ENCODE measurements around the gene POLR3A.
"Not testable (repeated sequence)": the region's sequence is repeated elsewhere in the genome, so short reads cannot be mapped to it uniquely, and the experiment has no call there.

Gene POLR3A

DNA sequence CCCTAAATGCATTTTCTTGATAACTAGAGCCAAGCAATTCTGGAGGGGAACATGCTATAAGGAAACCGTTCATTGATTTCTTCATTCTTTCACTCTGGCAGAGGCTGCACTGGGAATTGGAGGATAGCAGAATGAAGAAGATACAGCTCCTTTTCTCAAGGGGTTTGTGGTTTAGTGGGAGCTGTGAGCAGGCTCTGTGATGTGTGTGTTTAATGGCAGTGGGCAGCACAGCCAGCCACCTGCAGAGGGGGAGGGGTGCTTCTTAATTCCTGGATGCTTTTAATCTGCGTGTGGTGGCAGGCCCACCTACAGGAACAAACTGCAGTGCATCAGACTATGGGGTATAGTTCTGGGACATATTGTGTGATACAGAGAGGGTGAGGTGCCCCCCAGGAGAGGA, 36.3 kb upstream of the POLR3A start:
- Histone ChIP-seq H3K9ac (ENCODE audit: low read depth, low read length) (no peak overlapping the region), H3K4me1 (ENCODE audit: control insufficient read depth, insufficient read depth, low read length) (no peaks in the 10 kb centered on the region), H3K9me3 (ENCODE audit: control insufficient read depth, insufficient read depth, low read length) (no peaks in the 10 kb centered on the region), H3K27me3 (ENCODE audit: control insufficient read depth, insufficient read depth, low read length) (no peaks in the 10 kb centered on the region), H3K4me3 (ENCODE audit: low read depth, low read length) (no peak overlapping the region), H3K36me3 (ENCODE audit: control insufficient read depth, insufficient read depth, low read length) (no peaks in the 10 kb centered on the region)

DNA sequence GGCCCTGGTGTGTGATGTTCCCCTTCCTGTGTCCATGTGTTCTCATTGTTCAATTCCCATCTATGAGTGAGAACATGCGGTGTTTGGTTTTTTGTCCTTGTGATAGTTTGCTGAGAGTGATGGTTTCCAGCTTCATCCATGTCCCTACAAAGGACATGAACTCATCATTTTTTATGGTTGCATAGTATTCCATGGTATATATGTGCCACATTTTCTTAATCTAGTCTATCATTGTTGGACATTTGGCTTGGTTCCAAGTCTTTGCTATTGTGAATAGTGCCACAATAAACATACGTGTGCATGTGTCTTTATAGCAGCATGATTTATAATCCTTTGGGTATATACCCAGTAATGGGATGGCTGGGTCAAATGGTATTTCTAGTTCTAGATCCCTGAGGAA, 35.6 kb upstream of the POLR3A start:
- H3K9me3 ChIP-seq (ENCODE audit: control insufficient read depth, insufficient read depth, low read length); H3K27me3 ChIP-seq (ENCODE audit: control insufficient read depth, insufficient read depth, low read length); H3K9ac ChIP-seq (ENCODE audit: low read depth, low read length); H3K36me3 ChIP-seq (ENCODE audit: control insufficient read depth, insufficient read depth, low read length); H3K4me1 ChIP-seq (ENCODE audit: control insufficient read depth, insufficient read depth, low read length); H3K4me3 ChIP-seq (ENCODE audit: low read depth, low read length): not testable (repeated sequence)

DNA sequence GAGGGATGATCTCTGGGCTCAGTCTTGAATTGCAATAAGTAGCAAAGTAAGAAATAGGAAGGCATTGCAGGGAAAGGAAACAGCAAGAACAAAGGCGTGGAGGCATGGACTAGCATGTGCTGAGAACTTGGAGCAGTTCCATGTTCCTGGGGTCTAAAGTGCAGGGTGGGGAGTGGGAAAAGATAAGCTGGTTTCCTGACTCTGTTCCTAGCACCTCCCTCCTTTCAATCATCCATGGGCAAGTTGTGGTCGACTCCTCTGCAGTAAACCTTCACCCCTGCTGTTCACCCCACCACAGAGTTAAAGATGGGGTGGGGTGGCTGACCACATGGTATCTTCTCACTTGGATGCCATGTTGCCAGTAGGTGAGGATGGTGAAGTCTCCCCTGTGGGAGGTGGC, 33.9 kb upstream of the POLR3A start:
- no peaks in the 10 kb centered on the region for H3K27me3 ChIP-seq (ENCODE audit: control insufficient read depth, insufficient read depth, low read length)
- H3K4me1 ChIP-seq (ENCODE audit: control insufficient read depth, insufficient read depth, low read length): no peaks in the 10 kb centered on the region
- H3K36me3 ChIP-seq (ENCODE audit: control insufficient read depth, insufficient read depth, low read length): no peaks in the 10 kb centered on the region
- no peaks in the 10 kb centered on the region for H3K9me3 ChIP-seq (ENCODE audit: control insufficient read depth, insufficient read depth, low read length)
- H3K4me3 ChIP-seq (ENCODE audit: low read depth, low read length): no peak overlapping the region
- no peak overlapping the region for H3K9ac ChIP-seq (ENCODE audit: low read depth, low read length)

DNA sequence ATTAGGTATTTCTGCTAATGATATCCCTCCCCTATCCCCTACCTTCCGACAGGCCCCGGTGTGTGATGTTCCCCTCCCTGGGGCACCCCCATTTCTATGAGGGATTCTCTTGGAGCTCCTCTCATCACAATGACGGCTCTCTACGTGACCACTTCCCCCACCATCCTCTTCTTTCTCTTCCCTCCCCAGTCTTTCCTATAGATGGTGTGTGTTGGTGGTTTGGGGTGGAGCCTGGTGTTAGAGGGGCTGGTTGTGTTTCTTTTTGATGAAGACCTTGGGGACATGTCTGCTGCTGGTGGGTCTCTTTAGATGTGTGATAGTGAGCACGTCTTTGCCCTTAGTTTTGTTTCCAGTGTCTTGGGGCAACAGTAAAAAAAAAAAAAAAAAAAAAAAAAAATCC, 33.0 kb upstream of the POLR3A start:
- Histone ChIP-seq H3K4me3 (ENCODE audit: low read depth, low read length) (no peak overlapping the region), H3K9ac (ENCODE audit: low read depth, low read length) (no peak overlapping the region), H3K9me3 (ENCODE audit: control insufficient read depth, insufficient read depth, low read length) (no peaks in the 10 kb centered on the region), H3K27me3 (ENCODE audit: control insufficient read depth, insufficient read depth, low read length) (no peaks in the 10 kb centered on the region), H3K4me1 (ENCODE audit: control insufficient read depth, insufficient read depth, low read length) (no peaks in the 10 kb centered on the region), H3K36me3 (ENCODE audit: control insufficient read depth, insufficient read depth, low read length) (no peaks in the 10 kb centered on the region)

DNA sequence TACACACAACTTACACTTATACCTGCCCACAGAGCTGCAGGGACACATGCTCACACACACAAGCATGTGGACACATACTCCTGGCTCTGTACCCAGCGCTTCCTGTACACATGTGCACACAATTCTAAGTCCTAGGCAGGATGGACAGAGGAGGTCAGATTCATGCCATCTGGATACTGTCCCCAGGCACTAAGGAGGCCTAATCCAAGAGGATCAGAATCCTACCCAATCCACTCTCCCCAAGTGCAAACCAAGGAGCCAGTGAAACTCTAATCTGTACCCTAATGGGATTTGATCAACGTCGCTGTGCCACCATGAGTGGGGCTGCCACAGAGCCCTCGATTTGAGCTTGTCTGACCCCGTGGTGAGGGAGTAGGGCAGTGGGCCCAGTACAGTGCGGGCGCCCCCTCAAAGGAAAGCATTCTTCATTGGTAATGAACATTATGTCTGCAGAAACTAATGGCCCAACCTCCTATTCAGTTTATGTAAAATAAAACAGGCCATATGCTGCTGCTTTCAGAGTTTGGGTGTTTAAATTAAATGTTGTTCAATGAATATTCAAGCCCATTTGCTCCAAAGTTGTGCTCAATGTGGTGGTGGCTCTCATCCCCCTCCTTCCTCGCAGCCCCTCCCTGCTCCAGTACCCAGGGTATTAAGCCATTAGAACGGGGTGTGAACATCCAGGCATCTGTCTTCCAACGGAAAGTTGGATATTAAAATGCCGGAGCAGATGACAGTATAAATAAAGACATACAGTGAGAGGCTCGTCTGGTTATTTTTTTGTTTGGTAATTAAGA, 30.8 kb upstream of the POLR3A start:
- Histone ChIP-seq H3K27me3 (ENCODE audit: control insufficient read depth, insufficient read depth, low read length) (no peaks in the 10 kb centered on the region), H3K9me3 (ENCODE audit: control insufficient read depth, insufficient read depth, low read length) (no peaks in the 10 kb centered on the region), H3K4me1 (ENCODE audit: control insufficient read depth, insufficient read depth, low read length) (no peaks in the 10 kb centered on the region), H3K9ac (ENCODE audit: low read depth, low read length) (no peak overlapping the region), H3K36me3 (ENCODE audit: control insufficient read depth, insufficient read depth, low read length) (no peaks in the 10 kb centered on the region), H3K4me3 (ENCODE audit: low read depth, low read length) (no peak overlapping the region)

DNA sequence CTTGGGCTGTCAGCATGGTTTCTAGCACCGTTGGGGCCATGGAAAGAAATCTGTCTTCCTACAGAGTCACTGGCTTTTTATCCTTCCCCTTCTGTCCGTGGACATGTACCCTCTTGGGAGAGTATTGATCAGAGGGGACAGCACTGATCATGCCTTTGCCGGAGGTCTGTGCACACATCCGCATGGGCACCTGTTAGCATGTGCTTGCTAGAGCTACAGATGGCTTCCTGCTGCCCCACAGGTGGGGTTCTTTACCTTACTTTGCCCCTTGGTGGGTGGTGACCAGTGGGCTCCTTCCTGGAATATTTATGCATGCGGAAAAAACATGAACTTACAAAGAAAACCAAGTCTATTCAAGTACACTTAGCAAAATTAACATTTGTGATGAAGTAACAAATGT, 29.2 kb upstream of the POLR3A start:
- no peaks in the 10 kb centered on the region for H3K36me3 ChIP-seq (ENCODE audit: control insufficient read depth, insufficient read depth, low read length)
- no peaks in the 10 kb centered on the region for H3K27me3 ChIP-seq (ENCODE audit: control insufficient read depth, insufficient read depth, low read length)
- no peaks in the 10 kb centered on the region for H3K4me1 ChIP-seq (ENCODE audit: control insufficient read depth, insufficient read depth, low read length)
- H3K9ac ChIP-seq (ENCODE audit: low read depth, low read length): no peak overlapping the region
- H3K9me3 ChIP-seq (ENCODE audit: control insufficient read depth, insufficient read depth, low read length): no peaks in the 10 kb centered on the region
- no peak overlapping the region for H3K4me3 ChIP-seq (ENCODE audit: low read depth, low read length)

DNA sequence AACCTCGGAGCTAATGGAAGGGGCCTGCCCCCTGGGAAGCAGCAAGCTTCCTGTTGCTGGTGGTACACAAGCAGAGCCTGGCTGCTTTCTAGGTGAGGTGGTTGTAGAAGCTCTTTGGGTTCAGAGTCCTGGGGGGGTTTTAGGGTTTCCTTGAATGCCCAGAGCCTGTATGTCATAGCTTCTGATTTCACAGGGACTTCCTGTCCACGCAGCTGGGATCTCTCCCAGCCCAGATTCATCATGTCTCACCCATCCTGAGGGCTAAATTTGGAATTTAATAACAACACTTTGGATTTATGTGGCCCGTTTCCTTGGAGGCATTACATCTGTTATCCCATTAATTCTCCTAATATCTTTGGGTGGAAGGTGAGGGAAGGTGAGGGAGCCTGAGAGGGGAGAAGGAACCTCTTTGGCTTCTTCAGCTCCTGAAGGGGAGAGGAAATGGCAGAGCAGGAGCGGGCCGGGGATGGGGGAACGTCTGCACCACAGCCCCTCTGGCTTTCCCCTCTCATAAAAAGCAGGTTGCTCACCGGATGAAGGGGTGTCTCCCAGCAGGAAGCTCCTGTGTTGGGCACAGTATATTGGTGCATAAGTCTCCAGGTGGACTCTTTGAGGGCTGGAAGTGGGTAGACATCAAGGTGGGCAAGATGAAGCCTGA, 24.0 kb upstream of the POLR3A start:
- Histone ChIP-seq H3K4me3 (ENCODE audit: low read depth, low read length) (no peak overlapping the region), H3K36me3 (ENCODE audit: control insufficient read depth, insufficient read depth, low read length) (no peaks in the 10 kb centered on the region), H3K9ac (ENCODE audit: low read depth, low read length) (no peak overlapping the region), H3K4me1 (ENCODE audit: control insufficient read depth, insufficient read depth, low read length) (no peaks in the 10 kb centered on the region), H3K27me3 (ENCODE audit: control insufficient read depth, insufficient read depth, low read length) (no peaks in the 10 kb centered on the region), H3K9me3 (ENCODE audit: control insufficient read depth, insufficient read depth, low read length) (no peaks in the 10 kb centered on the region)

DNA sequence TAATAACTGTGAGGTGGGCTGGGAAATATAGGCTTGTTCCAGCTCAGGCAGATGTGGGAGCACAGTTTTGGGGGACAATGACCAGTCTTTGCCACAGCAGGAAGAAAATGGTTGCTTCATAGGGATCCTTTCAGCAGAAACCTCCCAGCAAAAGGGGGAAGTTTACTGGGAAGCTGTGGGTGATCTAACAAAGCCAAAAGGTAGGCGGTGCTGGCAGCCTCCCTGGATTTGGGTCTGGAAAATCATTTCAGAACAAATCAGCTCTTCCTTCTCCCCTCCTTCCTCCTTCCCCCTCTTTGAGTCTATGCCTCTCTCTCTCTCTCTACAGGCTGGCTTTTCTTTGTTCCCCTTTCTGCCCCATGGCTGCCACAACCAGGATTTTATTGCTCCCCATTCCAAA, 20.5 kb upstream of the POLR3A start:
- Histone ChIP-seq H3K9me3 (ENCODE audit: control insufficient read depth, insufficient read depth, low read length) (no peaks in the 10 kb centered on the region), H3K4me3 (ENCODE audit: low read depth, low read length) (no peak overlapping the region), H3K9ac (ENCODE audit: low read depth, low read length) (no peak overlapping the region), H3K27me3 (ENCODE audit: control insufficient read depth, insufficient read depth, low read length) (no peaks in the 10 kb centered on the region), H3K36me3 (ENCODE audit: control insufficient read depth, insufficient read depth, low read length) (no peaks in the 10 kb centered on the region), H3K4me1 (ENCODE audit: control insufficient read depth, insufficient read depth, low read length) (peaks cover 3% of the 10 kb centered on the region)

DNA sequence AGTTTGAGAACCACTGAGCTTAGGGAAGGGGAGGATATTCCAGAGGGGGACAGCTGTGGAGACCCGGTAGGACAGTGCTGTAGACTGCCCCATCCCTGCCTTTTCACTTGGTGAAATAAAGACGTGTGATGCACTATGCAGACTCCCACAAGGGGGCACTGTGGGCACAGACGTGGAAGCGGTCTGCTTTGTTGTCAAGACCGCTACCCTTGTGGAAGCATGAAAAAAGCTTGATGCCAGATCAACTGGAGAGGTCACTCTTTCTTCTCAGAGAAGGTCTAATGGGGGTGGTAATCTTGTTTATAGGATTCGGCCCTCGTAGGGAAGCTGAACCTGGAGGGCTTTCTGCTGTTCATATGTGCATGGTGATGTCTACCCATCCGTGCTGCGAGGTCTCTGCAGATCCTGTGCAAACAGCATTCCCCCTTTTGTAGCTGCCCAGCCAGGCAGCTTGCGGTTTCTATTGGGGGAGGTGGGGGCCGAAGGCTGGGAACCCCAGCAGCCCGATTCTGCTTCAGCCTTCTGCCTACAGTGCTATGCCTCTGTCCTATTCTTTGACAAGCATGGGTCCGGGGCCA, 18.1 kb upstream of the POLR3A start:
- Histone ChIP-seq H3K9ac (ENCODE audit: low read depth, low read length) (no peak overlapping the region), H3K4me1 (ENCODE audit: control insufficient read depth, insufficient read depth, low read length) (peaks cover 3% of the 10 kb centered on the region), H3K4me3 (ENCODE audit: low read depth, low read length) (no peak overlapping the region), H3K27me3 (ENCODE audit: control insufficient read depth, insufficient read depth, low read length) (no peaks in the 10 kb centered on the region), H3K9me3 (ENCODE audit: control insufficient read depth, insufficient read depth, low read length) (no peaks in the 10 kb centered on the region), H3K36me3 (ENCODE audit: control insufficient read depth, insufficient read depth, low read length) (no peaks in the 10 kb centered on the region)

DNA sequence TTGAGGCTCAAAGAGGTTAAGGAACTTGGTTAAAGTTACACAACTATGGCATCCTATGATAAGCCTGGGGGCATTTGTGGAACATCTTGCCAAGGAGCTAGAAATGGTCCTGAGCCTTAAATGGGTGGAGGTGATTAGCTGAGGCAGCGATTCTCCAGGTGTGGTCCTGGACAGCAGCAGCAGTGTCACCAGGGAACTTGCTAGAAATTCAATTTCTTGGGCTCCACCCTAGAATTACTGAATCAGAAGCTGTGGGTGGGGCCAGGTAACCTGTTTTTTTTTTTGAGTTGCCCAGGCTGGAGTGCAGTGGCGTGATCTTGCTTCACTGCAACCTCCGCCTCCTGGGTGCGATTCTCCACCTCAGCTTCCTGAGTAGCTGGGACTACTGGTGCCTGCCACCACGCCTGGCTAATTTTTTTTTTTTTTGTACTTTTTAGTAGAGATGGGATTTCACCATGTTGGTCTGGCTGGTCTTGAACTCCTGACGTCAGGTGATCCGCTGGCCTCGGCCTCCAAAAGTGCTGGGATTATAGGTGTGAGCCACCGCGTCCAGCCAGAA, 17.5 kb upstream of the POLR3A start:
- no peak overlapping the region for H3K4me3 ChIP-seq (ENCODE audit: low read depth, low read length)
- no peak overlapping the region for H3K9ac ChIP-seq (ENCODE audit: low read depth, low read length)
- no peaks in the 10 kb centered on the region for H3K9me3 ChIP-seq (ENCODE audit: control insufficient read depth, insufficient read depth, low read length)
- peaks cover 3% of the 10 kb centered on the region for H3K4me1 ChIP-seq (ENCODE audit: control insufficient read depth, insufficient read depth, low read length)
- H3K36me3 ChIP-seq (ENCODE audit: control insufficient read depth, insufficient read depth, low read length): peaks cover 5% of the 10 kb centered on the region
- no peaks in the 10 kb centered on the region for H3K27me3 ChIP-seq (ENCODE audit: control insufficient read depth, insufficient read depth, low read length)

DNA sequence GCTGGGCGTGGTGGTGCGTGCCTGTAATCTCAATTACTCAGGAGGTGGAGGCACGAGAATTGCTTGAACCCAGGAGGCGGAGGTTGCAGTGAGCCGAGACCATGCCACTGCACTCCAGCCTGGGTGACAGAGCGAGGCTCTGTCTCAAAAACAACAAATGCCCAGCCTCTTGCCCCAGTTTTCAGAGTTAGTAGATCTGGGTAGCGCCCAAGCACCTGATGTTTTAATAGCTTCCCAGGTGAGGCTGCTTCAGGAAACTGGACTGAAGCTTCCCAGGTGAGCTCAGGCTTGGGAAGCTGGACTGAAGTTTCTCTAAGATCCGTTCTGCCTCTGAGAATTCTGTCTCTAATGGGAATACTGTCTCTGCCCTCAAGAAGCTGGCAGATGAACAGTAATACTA, 16.5 kb upstream of the POLR3A start:
- Histone ChIP-seq H3K4me3 (ENCODE audit: low read depth, low read length) (no peak overlapping the region), H3K9me3 (ENCODE audit: control insufficient read depth, insufficient read depth, low read length) (no peaks in the 10 kb centered on the region), H3K27me3 (ENCODE audit: control insufficient read depth, insufficient read depth, low read length) (no peaks in the 10 kb centered on the region), H3K9ac (ENCODE audit: low read depth, low read length) (no peak overlapping the region), H3K4me1 (ENCODE audit: control insufficient read depth, insufficient read depth, low read length) (peaks cover 10% of the 10 kb centered on the region), H3K36me3 (ENCODE audit: control insufficient read depth, insufficient read depth, low read length) (peaks cover 14% of the 10 kb centered on the region)

DNA sequence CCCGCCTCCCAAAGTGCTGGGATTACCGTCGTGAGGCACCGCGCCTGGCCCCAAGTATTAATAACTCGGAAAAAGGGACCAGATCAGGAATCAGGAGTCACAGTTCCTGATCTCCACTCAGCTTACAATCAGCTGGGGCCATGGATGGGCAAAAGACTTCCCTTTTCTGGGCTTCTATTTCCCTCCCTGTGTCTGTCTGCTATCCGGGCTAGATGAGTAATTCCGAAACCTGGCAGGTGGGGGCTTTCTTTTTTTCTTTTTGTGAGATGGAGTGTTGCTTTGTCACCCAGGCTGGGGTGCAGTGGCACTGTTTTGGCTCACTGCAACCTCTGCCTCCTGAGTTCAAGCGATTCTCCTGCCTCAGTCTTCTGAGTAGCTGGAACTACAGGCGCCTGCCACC, 15.9 kb upstream of the POLR3A start:
- H3K27me3 ChIP-seq (ENCODE audit: control insufficient read depth, insufficient read depth, low read length): no peaks in the 10 kb centered on the region
- H3K36me3 ChIP-seq (ENCODE audit: control insufficient read depth, insufficient read depth, low read length): peaks cover 19% of the 10 kb centered on the region
- no peaks in the 10 kb centered on the region for H3K9me3 ChIP-seq (ENCODE audit: control insufficient read depth, insufficient read depth, low read length)
- peaks cover 15% of the 10 kb centered on the region for H3K4me1 ChIP-seq (ENCODE audit: control insufficient read depth, insufficient read depth, low read length)
- no peak overlapping the region for H3K4me3 ChIP-seq (ENCODE audit: low read depth, low read length)
- H3K9ac ChIP-seq (ENCODE audit: low read depth, low read length): no peak overlapping the region
